ENCODE data around the gene ZMIZ2.
"Not testable (repeated sequence)": the region's sequence is repeated elsewhere in the genome, so short reads cannot be mapped to it uniquely, and the experiment has no call there.

Gene ZMIZ2

DNA sequence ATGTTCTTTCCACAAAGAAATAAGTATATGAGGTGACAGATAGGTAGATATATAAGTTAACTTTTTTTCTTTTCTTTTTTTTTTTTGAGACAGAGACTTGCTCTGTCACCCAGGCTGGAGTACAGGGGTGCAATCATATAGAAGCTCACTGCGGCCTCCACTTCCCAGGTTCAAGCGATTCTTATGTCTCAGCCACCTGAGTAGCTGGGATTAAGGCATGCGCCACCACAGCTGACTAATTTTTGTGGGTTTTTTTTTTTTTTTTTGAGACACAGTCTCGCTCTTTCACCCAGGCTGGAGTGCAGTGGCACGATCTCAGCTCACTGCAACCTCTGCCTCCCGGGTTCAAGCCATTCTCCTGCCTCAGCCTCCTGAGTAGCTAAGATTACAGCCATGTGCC lies 15.7 kb upstream of the ZMIZ2 start:
- not testable (repeated sequence) for H3K4me3 ChIP-seq (ENCODE audit: low read depth in 1 of 2, low read length in 2 of 2); H3K27me3 ChIP-seq (ENCODE audit: low read depth, low read length); H3K36me3 ChIP-seq (ENCODE audit: control insufficient read depth in 1 of 2, insufficient read depth in 2 of 2, low read length in 2 of 2); H3K9me3 ChIP-seq (ENCODE audit: control insufficient read depth in 1 of 2, low read length in 2 of 2); H3K4me1 ChIP-seq (ENCODE audit: control insufficient read depth in 1 of 2, insufficient read depth in 2 of 2, low read length in 2 of 2); H3K27ac ChIP-seq (ENCODE audit: low read length)

- Histone ChIP-seq H3K27me3 (ENCODE audit: low read depth, low read length) (no peaks in the 10 kb centered on the region), H3K9me3 (ENCODE audit: control insufficient read depth in 1 of 2, low read length in 2 of 2) (no peaks in the 10 kb centered on the region), H3K4me3 (ENCODE audit: low read depth in 1 of 2, low read length in 2 of 2) (no peak overlapping the region), H3K4me1 (ENCODE audit: control insufficient read depth in 1 of 2, insufficient read depth in 2 of 2, low read length in 2 of 2) (no peaks in the 10 kb centered on the region), H3K27ac (ENCODE audit: low read length) (no peak overlapping the region), H3K36me3 (ENCODE audit: control insufficient read depth in 1 of 2, insufficient read depth in 2 of 2, low read length in 2 of 2) (no peaks in the 10 kb centered on the region)
Measured at GRCh38 chr7:44733708-44734481, 14.8 kb upstream of the ZMIZ2 start.

- Histone ChIP-seq H3K27ac (ENCODE audit: low read length) (no peak overlapping the region), H3K9me3 (ENCODE audit: control insufficient read depth in 1 of 2, low read length in 2 of 2) (no peaks in the 10 kb centered on the region), H3K36me3 (ENCODE audit: control insufficient read depth in 1 of 2, insufficient read depth in 2 of 2, low read length in 2 of 2) (no peaks in the 10 kb centered on the region), H3K4me3 (ENCODE audit: low read depth in 1 of 2, low read length in 2 of 2) (no peak overlapping the region), H3K27me3 (ENCODE audit: low read depth, low read length) (no peaks in the 10 kb centered on the region), H3K4me1 (ENCODE audit: control insufficient read depth in 1 of 2, insufficient read depth in 2 of 2, low read length in 2 of 2) (no peaks in the 10 kb centered on the region)
Measured at GRCh38 chr7:44735403-44736165, 13.1 kb upstream of the ZMIZ2 start.

- Histone ChIP-seq H3K27ac (ENCODE audit: low read length) (no peak overlapping the region), H3K4me3 (ENCODE audit: low read depth in 1 of 2, low read length in 2 of 2) (no peak overlapping the region), H3K9me3 (ENCODE audit: control insufficient read depth in 1 of 2, low read length in 2 of 2) (no peaks in the 10 kb centered on the region), H3K4me1 (ENCODE audit: control insufficient read depth in 1 of 2, insufficient read depth in 2 of 2, low read length in 2 of 2) (no peaks in the 10 kb centered on the region), H3K36me3 (ENCODE audit: control insufficient read depth in 1 of 2, insufficient read depth in 2 of 2, low read length in 2 of 2) (no peaks in the 10 kb centered on the region), H3K27me3 (ENCODE audit: low read depth, low read length) (no peaks in the 10 kb centered on the region)
Measured at GRCh38 chr7:44736896-44737295, 11.8 kb upstream of the ZMIZ2 start.

DNA sequence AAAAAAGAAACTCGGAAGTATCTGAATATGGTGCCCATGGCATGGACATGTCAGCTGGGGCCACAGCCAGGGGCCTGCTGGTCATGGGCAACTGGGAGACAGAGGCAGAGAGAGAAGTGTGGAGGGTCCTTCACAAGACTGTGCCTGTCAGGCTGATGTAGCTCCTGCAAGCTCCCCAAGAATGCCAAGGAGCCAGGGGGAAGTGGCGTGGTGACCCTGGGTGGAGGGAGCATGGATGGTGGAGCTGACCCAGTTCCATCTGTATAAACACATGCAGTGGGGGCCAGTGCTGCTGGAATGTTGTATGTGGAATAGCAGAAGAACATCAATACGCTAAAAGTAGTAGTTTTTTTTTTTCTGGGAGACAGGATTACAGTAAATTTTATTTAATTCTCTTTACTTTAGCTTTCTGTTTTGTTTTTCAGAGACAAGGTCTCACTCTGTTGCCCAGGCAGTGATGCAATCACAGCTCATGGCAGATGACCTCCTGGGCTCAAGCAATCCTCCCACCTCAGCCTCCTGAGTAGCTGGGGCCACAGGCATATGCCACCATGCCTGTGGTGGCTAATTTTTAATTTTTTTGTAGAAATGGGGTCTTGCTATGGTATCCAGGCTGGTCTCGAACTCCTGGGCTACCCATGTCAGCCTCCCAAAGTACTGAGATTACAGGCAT lies 10.5 kb upstream of the ZMIZ2 start:
- H3K27ac ChIP-seq (ENCODE audit: low read length): no peak overlapping the region
- H3K9me3 ChIP-seq (ENCODE audit: control insufficient read depth in 1 of 2, low read length in 2 of 2): no peaks in the 10 kb centered on the region
- H3K36me3 ChIP-seq (ENCODE audit: control insufficient read depth in 1 of 2, insufficient read depth in 2 of 2, low read length in 2 of 2): no peaks in the 10 kb centered on the region
- H3K27me3 ChIP-seq (ENCODE audit: low read depth, low read length): no peaks in the 10 kb centered on the region
- H3K4me1 ChIP-seq (ENCODE audit: control insufficient read depth in 1 of 2, insufficient read depth in 2 of 2, low read length in 2 of 2): no peaks in the 10 kb centered on the region
- H3K4me3 ChIP-seq (ENCODE audit: low read depth in 1 of 2, low read length in 2 of 2): no peak overlapping the region

- H3K27ac ChIP-seq (ENCODE audit: low read length): no peak overlapping the region
- no peak overlapping the region for H3K4me3 ChIP-seq (ENCODE audit: low read depth in 1 of 2, low read length in 2 of 2)
- H3K27me3 ChIP-seq (ENCODE audit: low read depth, low read length): no peaks in the 10 kb centered on the region
- no peaks in the 10 kb centered on the region for H3K36me3 ChIP-seq (ENCODE audit: control insufficient read depth in 1 of 2, insufficient read depth in 2 of 2, low read length in 2 of 2)
- H3K9me3 ChIP-seq (ENCODE audit: control insufficient read depth in 1 of 2, low read length in 2 of 2): no peaks in the 10 kb centered on the region
- H3K4me1 ChIP-seq (ENCODE audit: control insufficient read depth in 1 of 2, insufficient read depth in 2 of 2, low read length in 2 of 2): no peaks in the 10 kb centered on the region
Measured at GRCh38 chr7:44738876-44739665, 9.6 kb upstream of the ZMIZ2 start.

- H3K9me3 ChIP-seq (ENCODE audit: control insufficient read depth in 1 of 2, low read length in 2 of 2): no peaks in the 10 kb centered on the region
- no peaks in the 10 kb centered on the region for H3K27me3 ChIP-seq (ENCODE audit: low read depth, low read length)
- no peak overlapping the region for H3K4me3 ChIP-seq (ENCODE audit: low read depth in 1 of 2, low read length in 2 of 2)
- no peaks in the 10 kb centered on the region for H3K36me3 ChIP-seq (ENCODE audit: control insufficient read depth in 1 of 2, insufficient read depth in 2 of 2, low read length in 2 of 2)
- no peaks in the 10 kb centered on the region for H3K4me1 ChIP-seq (ENCODE audit: control insufficient read depth in 1 of 2, insufficient read depth in 2 of 2, low read length in 2 of 2)
- no peak overlapping the region for H3K27ac ChIP-seq (ENCODE audit: low read length)
Measured at GRCh38 chr7:44740055-44740454, 8.6 kb upstream of the ZMIZ2 start.

- H3K4me1 ChIP-seq (ENCODE audit: control insufficient read depth in 1 of 2, insufficient read depth in 2 of 2, low read length in 2 of 2): peaks cover 0 to 5% of the 10 kb centered on the region in 2 donors
- no peaks in the 10 kb centered on the region for H3K9me3 ChIP-seq (ENCODE audit: control insufficient read depth in 1 of 2, low read length in 2 of 2)
- H3K27ac ChIP-seq (ENCODE audit: low read length): no peak overlapping the region
- no peaks in the 10 kb centered on the region for H3K36me3 ChIP-seq (ENCODE audit: control insufficient read depth in 1 of 2, insufficient read depth in 2 of 2, low read length in 2 of 2)
- H3K27me3 ChIP-seq (ENCODE audit: low read depth, low read length): no peaks in the 10 kb centered on the region
- no peak overlapping the region for H3K4me3 ChIP-seq (ENCODE audit: low read depth in 1 of 2, low read length in 2 of 2)
Measured at GRCh38 chr7:44743750-44744149, 4.9 kb upstream of the ZMIZ2 start.

GRCh38 chr7:44748948-44749731 lies 493 bp downstream of the ZMIZ2 start:
- H3K9me3 ChIP-seq (ENCODE audit: control insufficient read depth in 1 of 2, low read length in 2 of 2): no peaks in the 10 kb centered on the region
- peak overlapping the region; percentile 67 to 77 for H3K4me3 ChIP-seq (ENCODE audit: low read depth in 1 of 2, low read length in 2 of 2)
- H3K4me1 ChIP-seq (ENCODE audit: control insufficient read depth in 1 of 2, insufficient read depth in 2 of 2, low read length in 2 of 2): peaks cover 19 to 21% of the 10 kb centered on the region in 2 donors
- H3K27me3 ChIP-seq (ENCODE audit: low read depth, low read length): no peaks in the 10 kb centered on the region
- H3K27ac ChIP-seq (ENCODE audit: low read length): peak overlapping the region; percentile 36
- peaks cover 0 to 2% of the 10 kb centered on the region in 2 donors for H3K36me3 ChIP-seq (ENCODE audit: control insufficient read depth in 1 of 2, insufficient read depth in 2 of 2, low read length in 2 of 2)

- Histone ChIP-seq H3K9me3 (ENCODE audit: control insufficient read depth in 1 of 2, low read length in 2 of 2) (no peaks in the 10 kb centered on the region), H3K4me3 (ENCODE audit: low read depth in 1 of 2, low read length in 2 of 2) (peak overlapping the region; percentile 67 to 77), H3K36me3 (ENCODE audit: control insufficient read depth in 1 of 2, insufficient read depth in 2 of 2, low read length in 2 of 2) (peaks cover 0 to 2% of the 10 kb centered on the region in 2 donors), H3K4me1 (ENCODE audit: control insufficient read depth in 1 of 2, insufficient read depth in 2 of 2, low read length in 2 of 2) (peaks cover 21 to 22% of the 10 kb centered on the region in 2 donors), H3K27me3 (ENCODE audit: low read depth, low read length) (no peaks in the 10 kb centered on the region), H3K27ac (ENCODE audit: low read length) (no peak overlapping the region)
Measured at GRCh38 chr7:44749992-44750391, 1.3 kb downstream of the ZMIZ2 start.

All from muscle layer of duodenum (tissue), 2 donors.